NK-92 (cell line): ENCODE data around the gene FKBP14.

ENCODE experiments used
- DNase-seq: peaks from one replicate; lab custom pipeline; 2025; ENCODE audit not compliant: unreplicated experiment; lab: John Stamatoyannopoulos, UW

The FKBP14 gene

DNA sequence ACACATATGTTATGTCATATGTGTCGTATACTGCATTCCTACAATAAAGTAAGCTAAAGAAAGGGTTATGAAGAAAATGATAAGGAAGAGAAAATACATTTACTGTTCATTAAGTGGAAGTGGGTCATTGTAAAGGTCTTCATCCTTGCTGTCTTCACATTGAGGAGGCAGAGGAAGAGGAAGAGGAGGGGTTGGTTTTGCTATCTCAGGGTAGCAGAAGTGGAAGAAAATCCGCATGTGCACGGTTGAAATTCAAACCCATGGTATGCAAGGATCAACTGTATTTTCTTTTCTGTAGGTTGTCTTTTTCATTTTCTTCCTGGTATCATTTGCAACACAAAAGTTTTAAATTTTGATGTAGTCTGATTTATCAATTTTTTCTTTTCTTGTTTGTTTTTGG is 8.0 kb upstream of the FKBP14 start:
- no peak for DNase-seq

GRCh38 chr7:30032310-30033125 is 6.0 kb upstream of the FKBP14 start:
- DNase-seq = no peak

GRCh38 chr7:30029696-30030095 is 3.2 kb upstream of the FKBP14 start:
- DNase-seq = no peak

DNA sequence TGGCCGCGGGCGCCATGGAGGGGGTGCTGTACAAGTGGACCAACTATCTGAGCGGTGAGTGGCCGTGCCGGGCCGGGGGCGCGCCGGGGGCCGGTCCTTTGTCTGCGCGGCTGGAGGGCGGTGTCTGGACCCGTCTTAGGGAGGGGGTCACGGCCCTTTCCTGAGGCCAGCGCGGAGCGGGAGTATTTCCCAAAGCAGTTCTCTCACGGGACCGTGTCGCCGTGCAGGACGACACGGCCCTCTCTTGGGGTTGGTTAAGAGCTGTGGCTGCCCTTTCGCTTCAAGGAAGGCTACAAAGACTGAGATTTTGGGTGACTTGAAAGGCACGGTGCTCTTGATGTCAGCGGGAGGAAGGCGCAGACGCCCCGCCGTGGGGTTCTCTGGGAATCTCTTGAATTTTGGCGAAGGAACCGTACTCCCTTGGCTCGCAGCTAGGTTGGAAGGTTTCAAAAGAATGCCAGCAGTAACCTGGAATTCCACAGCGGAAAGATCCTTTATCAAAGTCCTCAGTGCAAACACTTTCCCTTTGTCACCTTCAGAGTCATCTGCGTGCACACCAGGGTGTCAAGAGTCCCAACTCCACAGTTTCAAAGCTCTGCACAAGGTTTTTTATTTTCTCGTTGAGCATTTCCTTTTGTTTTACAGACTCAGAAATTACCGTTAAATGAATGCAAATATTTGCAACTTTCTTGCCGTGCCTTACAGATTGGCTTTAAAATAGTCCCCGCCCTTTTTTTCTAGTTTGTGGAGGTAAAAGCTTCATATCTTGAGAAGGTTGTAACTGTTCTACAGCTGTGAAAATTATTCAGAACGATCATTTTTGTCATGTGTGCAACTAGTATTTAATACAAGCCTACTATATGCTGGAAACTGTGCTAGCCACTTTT is 2.5 kb upstream of the FKBP14 start:
- no peak for DNase-seq

- DNase-seq = no peak
Measured at GRCh38 chr7:30028216-30028748, 1.8 kb upstream of the FKBP14 start, which contains the start of gene PLEKHA8. Gene PLEKHA8, plus strand, starts transcription at chr7:30028412. Its CDS starts 351 bp downstream, at chr7:30028763.

GRCh38 chr7:30027740-30028215 is 1.3 kb upstream of the FKBP14 start:
- no peak for DNase-seq

DNA sequence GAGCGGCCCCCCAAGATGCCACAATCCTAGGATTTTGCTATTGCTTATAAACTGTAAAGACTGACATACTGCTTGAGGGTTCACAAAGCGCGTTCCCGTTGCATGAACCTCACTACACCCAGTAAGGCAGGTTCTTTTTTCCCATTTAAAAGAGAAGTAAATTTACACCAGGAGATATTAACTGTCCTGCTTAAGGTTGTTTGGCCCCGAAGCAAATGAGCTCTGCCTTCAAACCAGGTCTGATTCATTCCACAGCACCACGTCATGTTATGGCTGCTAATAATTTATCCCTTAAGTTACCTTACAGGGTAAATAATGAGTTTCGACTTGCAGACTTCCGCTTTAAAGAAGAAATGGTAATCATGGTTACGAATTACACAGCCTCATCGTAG is 559 bp upstream of the FKBP14 start:
- no peak for DNase-seq

DNA sequence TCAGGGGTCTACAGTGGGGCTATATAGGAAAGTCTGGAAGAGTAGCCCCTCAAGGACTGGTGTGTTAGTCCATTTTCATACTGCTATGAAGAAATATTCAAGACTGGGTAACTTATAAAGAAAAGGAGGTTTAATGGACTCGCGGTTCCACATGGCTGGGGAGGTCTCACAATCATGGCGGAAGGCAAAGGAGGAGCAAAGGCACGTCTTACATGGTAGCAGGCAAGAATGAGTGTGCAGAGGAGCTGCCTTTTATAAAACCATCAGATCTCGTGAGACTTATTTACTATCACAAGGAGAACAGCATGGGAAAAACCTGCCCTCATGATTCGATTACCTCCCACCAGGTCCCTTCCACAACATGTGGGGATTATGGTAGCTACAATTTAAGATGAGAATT is 3.0 kb downstream of the FKBP14 start:
- DNase-seq = no peak

- DNase-seq = no peak
Measured at GRCh38 chr7:30022991-30023390, 3.5 kb downstream of the FKBP14 start.

GRCh38 chr7:30020535-30020934 is 6.0 kb downstream of the FKBP14 start:
- DNase-seq = no peak

- no peak for DNase-seq
Measured at GRCh38 chr7:30019960-30020359, 6.5 kb downstream of the FKBP14 start.

DNA sequence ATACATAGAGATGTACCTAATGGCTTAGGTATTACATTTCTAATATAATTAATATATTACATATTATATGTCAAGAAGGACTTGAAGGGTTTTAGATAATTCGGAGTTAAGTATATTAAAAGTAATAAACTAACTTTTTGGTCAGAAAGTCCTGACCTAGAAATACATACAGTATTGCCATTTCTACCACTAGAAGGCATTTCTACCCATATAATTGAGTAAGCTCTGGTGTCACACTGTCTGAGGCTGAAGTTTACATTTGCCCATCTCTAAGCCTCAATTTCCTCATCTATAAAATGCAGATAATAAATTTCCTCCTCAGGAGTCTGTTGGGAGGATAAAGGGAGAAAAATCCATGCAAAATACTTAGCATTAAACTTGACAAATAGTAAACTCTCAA is 7.1 kb downstream of the FKBP14 start:
- no peak for DNase-seq

DNA sequence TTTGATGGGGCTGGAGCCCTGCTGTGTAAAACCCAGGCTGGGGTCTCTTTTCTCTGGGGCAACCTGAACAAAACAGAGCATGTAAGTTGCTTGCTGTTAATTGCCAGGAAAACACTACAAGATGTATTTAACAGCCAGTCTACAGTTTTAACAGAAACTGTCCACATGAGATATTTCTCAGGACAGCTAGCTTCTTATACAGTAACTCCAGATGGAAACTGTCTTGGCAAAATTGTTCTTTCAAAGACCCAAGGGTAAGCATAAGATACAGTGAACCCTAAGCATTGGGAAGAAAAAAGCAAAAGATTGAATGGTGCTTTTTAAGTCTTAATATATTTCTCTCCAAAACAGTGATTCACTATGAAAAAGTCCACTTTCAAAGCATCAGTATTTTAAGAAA is 8.1 kb downstream of the FKBP14 start:
- DNase-seq = no peak

- DNase-seq = no peak
Measured at GRCh38 chr7:30012757-30013156, 13.7 kb downstream of the FKBP14 start.

DNA sequence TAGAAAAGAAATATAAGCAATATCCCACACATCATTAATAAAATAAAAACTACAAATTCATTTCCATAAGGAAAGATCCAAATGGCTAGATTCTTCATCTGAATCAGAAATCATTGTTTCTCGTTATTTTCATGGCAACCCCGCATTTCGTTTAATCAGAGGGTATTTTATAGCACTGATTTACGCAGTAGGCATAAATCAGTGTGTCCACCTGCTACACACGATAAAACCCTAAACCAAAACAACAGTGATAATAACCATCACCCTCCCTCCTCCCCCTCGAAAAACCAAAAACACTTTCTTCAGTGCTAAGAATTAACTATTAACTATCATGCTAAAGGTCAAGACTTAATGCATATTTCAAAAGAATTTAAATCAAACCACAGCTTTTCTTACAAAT is 16.5 kb downstream of the FKBP14 start:
- DNase-seq = no peak

GRCh38 chr7:30005464-30005863 is 21.0 kb downstream of the FKBP14 start:
- DNase-seq = no peak

DNA sequence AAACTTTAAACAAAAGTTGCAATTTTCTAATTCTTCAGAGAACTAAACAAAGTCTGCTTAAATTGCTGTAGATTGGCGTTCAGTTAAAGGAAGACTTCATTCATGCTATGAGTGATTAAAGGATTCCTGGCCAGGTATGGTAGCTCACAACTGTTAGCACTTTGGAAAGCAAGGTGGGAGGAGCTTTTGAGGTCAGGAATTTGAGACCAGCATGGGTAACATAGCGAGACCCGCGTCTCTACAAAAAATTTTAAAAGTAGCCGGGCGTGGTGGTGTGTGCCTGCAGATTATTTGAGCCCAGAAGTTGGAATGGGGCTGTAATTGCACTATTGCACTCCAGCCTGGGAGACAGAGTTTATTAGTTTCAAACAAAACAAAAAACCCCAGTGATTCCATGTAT is 23.4 kb downstream of the FKBP14 start:
- DNase-seq = no peak

GRCh38 chr7:30001998-30002397 is 24.5 kb downstream of the FKBP14 start:
- DNase-seq = no peak

DNA sequence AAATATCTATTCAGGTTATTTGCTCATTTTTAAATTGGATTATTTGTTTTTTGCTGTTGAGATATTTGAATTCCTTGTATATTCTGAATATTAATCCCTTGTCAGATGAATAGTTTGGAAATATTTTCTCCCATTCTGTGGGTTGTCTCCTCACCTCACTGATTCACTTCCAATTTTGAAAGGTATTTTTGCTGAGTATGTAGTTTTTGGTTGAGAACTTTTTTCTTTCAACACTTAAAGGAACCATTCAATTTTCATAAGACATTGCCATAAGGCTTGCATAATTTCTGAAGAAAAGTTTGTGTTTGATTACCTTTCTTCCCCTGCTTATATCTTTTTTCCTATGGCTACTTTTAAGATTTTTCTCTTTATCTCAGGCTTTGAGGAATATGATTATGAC is 28.0 kb downstream of the FKBP14 start:
- no peak for DNase-seq

DNA sequence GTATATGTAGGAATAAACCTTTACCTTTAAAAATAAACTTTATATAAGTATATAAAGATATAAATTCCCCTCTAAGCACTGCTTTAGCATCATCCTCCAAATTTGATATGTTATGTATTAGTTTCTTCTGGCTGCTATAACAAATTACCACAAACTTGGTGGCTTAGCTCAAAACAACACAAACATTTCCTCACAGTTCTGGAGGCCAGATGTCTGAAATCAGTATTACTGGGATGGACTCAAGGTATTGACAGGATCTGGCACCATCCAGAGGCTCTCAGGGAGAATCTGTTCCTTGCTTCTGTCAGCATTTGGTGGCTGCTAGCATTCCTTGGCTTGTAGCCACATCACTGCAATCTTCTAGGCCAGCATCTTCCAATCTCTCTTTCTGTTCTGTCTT is 30.2 kb downstream of the FKBP14 start:
- DNase-seq = no peak

DNA sequence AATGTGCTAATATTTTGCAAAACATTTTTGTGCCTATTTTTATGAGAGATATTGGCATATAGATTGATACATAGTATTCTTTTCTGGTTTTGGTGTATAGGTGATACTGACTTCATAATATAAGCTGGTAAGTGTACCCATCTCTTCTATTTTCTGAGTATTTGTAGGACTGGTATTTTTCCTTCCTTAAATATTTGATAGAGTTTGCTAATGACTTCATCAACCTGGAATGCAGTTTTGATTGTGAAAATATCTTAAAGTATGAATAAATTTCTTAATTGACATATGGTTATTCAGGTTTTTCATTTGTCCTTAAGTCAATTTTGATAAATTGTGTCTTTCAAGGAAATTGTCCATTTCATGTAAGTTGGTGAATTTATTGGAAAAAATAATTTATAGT is 30.9 kb downstream of the FKBP14 start:
- DNase-seq = no peak

DNA sequence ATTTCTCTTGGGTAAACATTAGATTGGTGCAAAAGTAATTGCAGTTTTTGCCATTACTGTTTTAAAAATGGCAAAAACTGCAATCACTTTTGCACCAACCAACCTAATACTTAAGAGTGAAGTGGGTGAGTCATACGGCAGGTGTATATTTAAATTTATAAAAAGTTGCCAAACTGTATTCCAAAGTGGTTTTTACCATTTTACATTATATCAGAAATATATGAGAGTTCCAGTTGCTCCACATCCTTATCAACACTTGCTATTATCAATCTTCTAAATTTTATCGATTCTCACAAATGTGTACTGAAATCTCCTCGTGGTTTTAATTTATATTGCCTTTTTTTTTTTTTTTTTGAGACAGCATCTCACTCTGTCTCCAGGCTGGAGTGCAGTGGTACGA is 33.4 kb downstream of the FKBP14 start:
- DNase-seq = no peak
